CD4-positive, alpha-beta T cell (primary cell): ENCODE measurements around the gene SFXN3. TPM values are rescaled to one million over a fixed set of nuclear protein-coding genes. Genes with fewer than 3 reads are reported as not detected.

ENCODE experiments used
- ATAC-seq: fragments of 200-7000 bp; cut with Tn5 transposase; one replicate; pipeline ENCODE4 v1.10.0; 2022; ENCODE audit warnings: mild to moderate bottlenecking; ENCODE audit not compliant: poor library complexity
- CTCF ChIA-PET: fragments of 350-600 bp; sonication (Branson Sonifier 250); formaldehyde crosslinking; loops from one replicate; lab custom pipeline; 2021; ENCODE audit warnings: antibody characterized with exemption, inconsistent platforms; lab: Charles Lee
- POLR2A ChIA-PET: fragments of 350-600 bp; sonication (Branson Sonifier 250); formaldehyde crosslinking; loops from one replicate; lab custom pipeline; 2021; ENCODE audit warnings: antibody characterized with exemption, inconsistent platforms; lab: Charles Lee
- DNase-seq, 14 experiments: peaks; one replicate each; pipeline ENCODE4 v3.0.0-alpha.2; 2013 to 2020; ENCODE audit warnings: mixed read lengths in 2 of 14
- H3K27ac ChIP-seq, 2 donors: one replicate each; pipeline versions ENCODE4 v1.5.1 to v1.7.0; 2013; ENCODE audit warnings: low read length in 2 of 2, low read depth in 1 of 2, mild to moderate bottlenecking in 1 of 2
- H3K27me3 ChIP-seq, 2 experiments: 1 replicate in 1 of 2; 2 replicates in 1 of 2; pipeline versions ENCODE4 v1.6.1 to v1.7.0; 2013; ENCODE audit warnings: low read length in 2 of 2, control low read depth in 1 of 2, mild to moderate bottlenecking in 1 of 2, moderate library complexity in 1 of 2; ENCODE audit not compliant: insufficient read depth in 2 of 2, control insufficient read depth in 1 of 2
- H3K36me3 ChIP-seq: one replicate; pipeline ENCODE4 v1.6.1; 2013; ENCODE audit warnings: low read length, control low read depth; ENCODE audit not compliant: insufficient read depth
- H3K4me1 ChIP-seq: one replicate; pipeline ENCODE4 v1.6.1; 2013; ENCODE audit warnings: low read length, control low read depth; ENCODE audit not compliant: insufficient read depth
- H3K4me3 ChIP-seq: one replicate; pipeline ENCODE4 v1.5.1; 2013; ENCODE audit warnings: mild to moderate bottlenecking, low read length, moderate library complexity
- H3K9me3 ChIP-seq, 2 experiments: 1 replicate in 1 of 2; 2 replicates in 1 of 2; pipeline versions ENCODE4 v1.6.1 to v1.7.0; 2013; ENCODE audit warnings: low read length in 2 of 2, mild to moderate bottlenecking in 2 of 2, control low read depth in 1 of 2, moderate library complexity in 1 of 2; ENCODE audit not compliant: control insufficient read depth in 1 of 2, insufficient read depth in 1 of 2
- H3K27ac Mint-ChIP-seq: one replicate; pipeline ENCODE4 v1.8.0; 2020; ENCODE audit warnings: mixed read lengths
- H3K27me3 Mint-ChIP-seq: one replicate; pipeline ENCODE4 v1.8.0; 2021; ENCODE audit warnings: mixed read lengths
- H3K36me3 Mint-ChIP-seq: one replicate; pipeline ENCODE4 v1.8.0; 2021; ENCODE audit warnings: low read depth, mixed read lengths
- H3K4me1 Mint-ChIP-seq: one replicate; pipeline ENCODE4 v1.8.0; 2021; ENCODE audit warnings: low read depth, mixed read lengths
- H3K4me3 Mint-ChIP-seq: one replicate; pipeline ENCODE4 v1.8.0; 2020; ENCODE audit warnings: mild to moderate bottlenecking, mixed read lengths
- H3K9me3 Mint-ChIP-seq: one replicate; pipeline ENCODE4 v1.8.0; 2020; ENCODE audit warnings: mixed read lengths
- intact Hi-C, 2 experiments: fragments of 100-400 bp; cut with DNase I in 1 of 2; cut with micrococcal nuclease in 1 of 2; formaldehyde crosslinking; loops; one replicate each; pipeline versions ENCODE4 v1.15.1 to v1.9.0; 2023 to 2025; cut with DNase I, micrococcal nuclease
- total RNA-seq, 174 experiments: library from RNA in 2 of 174; stranded (reverse) in 2 of 174; gene quantifications; one replicate each; pipeline ENCODE4 v1.2.3 and lab custom pipeline; 2021 to 2026
- TF ChIP-seq, protein P1 (sequence below): fragments of 200-600 bp; IDR thresholded peaks from one replicate; pipeline ENCODE4 v1.8.0; 2022; ENCODE audit warnings: antibody characterized with exemption, mild to moderate bottlenecking

Gene SFXN3
- total RNA-seq, 2 experiments from 2014 or later = 43.2 to 48.3 TPM

DNA sequence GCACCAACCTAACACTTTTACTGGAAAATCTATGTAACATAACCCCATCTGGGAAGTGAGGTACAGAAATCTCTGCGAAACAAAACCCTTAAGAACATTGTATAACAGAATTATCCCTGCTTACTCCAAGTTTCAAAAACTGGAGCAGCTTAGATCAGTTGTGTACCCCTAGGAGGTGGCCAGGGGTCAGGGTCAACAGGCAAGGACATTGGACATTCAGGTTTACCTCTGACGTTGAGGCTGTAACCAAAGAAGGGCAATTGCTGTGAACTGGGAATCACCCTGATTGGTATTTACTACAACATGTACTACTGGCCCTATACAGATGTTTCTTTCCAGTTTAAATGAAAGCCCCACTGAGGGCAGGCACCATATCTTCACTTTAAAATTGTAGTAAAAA, 13.1 kb downstream of the SFXN3 start:
- TF ChIP-seq, protein P1, sequence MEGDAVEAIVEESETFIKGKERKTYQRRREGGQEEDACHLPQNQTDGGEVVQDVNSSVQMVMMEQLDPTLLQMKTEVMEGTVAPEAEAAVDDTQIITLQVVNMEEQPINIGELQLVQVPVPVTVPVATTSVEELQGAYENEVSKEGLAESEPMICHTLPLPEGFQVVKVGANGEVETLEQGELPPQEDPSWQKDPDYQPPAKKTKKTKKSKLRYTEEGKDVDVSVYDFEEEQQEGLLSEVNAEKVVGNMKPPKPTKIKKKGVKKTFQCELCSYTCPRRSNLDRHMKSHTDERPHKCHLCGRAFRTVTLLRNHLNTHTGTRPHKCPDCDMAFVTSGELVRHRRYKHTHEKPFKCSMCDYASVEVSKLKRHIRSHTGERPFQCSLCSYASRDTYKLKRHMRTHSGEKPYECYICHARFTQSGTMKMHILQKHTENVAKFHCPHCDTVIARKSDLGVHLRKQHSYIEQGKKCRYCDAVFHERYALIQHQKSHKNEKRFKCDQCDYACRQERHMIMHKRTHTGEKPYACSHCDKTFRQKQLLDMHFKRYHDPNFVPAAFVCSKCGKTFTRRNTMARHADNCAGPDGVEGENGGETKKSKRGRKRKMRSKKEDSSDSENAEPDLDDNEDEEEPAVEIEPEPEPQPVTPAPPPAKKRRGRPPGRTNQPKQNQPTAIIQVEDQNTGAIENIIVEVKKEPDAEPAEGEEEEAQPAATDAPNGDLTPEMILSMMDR = no peak
- Mint-ChIP-seq H3K27me3 (peaks cover 30% of the 10 kb centered on the region), H3K27ac (no peak overlapping the region), H3K4me3 (peak overlapping the region; percentile 0), H3K36me3 (peaks cover 12% of the 10 kb centered on the region), H3K4me1 (peaks cover 35% of the 10 kb centered on the region), H3K9me3 (no peaks in the 10 kb centered on the region)
- ChIA-PET CTCF (interaction anchor here (0.8 to 2.1 kb wide), 3 partner anchors 13 to 98 kb away, joined by 5 to 8 read pairs (median 7); partner anchors contain the start of genes PDZD7 and SFXN3), POLR2A (interaction anchor here (2.1 to 4.9 kb wide), 3 partner anchors 13 to 22 kb away, joined by 21 to 48 read pairs (median 24); partner anchors contain the start of genes KAZALD1, PDZD7 and SFXN3)
- ATAC-seq (no peak), DNase-seq (no peak)
- peaks cover 0 to 12% of the 10 kb centered on the region in 2 experiments for H3K9me3 ChIP-seq
- H3K4me1 ChIP-seq = peaks cover 33% of the 10 kb centered on the region
- intact Hi-C loops = loop anchor here (5.0 to 10.0 kb wide), 3 partner anchors 98 to 1701 kb away; partner anchors contain the start of genes BLOC1S2 (in 1 of the 2) and WBP1L (in 1 of the 2)
- H3K36me3 ChIP-seq = peaks cover 12% of the 10 kb centered on the region
- H3K27ac ChIP-seq = no peak overlapping the region
- no peak overlapping the region for H3K4me3 ChIP-seq
- H3K27me3 ChIP-seq = peaks cover 23 to 27% of the 10 kb centered on the region in 2 experiments

DNA sequence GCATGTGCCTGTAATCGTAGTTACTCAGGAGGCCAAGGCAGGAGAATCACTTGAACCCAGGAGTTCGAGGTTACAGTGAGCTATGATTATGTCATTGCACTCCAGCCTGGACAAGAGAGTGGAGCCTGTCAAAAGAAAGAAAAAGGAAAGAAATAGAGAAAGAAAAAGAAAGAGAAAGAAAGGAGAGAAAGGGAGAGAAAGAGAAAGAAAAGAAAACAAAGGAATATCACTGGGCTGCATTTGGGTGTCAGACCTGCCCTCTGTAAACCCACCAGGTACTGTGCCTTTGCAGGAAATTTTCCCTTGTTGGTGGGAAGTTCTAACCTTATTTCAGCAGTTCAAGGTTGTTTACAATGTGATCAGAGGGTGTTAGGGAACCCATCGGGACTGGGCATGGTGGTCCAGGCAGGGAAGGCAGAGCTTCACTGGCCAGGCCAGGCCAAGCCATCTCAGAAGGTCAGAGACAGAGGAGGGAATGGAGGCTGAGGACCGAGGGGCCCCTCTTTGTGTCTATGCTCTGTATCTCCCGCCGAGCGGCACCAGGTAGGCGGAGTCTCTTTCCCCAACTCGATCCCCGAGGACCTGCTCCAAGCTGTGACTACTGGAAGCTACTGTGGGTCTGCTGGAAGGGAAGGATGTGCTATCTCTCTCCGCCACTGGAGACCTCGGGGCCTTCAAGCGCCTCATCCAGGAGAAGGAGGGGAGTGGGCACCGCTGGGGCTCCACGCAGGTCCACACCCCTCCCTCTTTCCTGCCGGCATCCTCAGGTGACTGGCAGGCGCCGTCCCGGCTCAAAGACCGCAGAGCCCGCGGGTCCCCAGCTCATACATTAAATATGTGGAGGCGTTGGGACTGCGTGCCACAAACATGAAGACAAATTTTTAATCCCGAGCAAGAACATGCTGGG, 15.6 kb downstream of the SFXN3 start:
- H3K9me3 ChIP-seq = peaks cover 0 to 12% of the 10 kb centered on the region in 2 experiments
- CTCF ChIA-PET = interaction anchor here (1.0 to 2.2 kb wide), 4 partner anchors 12 to 19 kb away, joined by 3 to 6 read pairs (median 5); no protein-coding TSS in a partner anchor
- peaks cover 37% of the 10 kb centered on the region for H3K4me1 ChIP-seq
- Mint-ChIP-seq H3K4me1 (peaks cover 35% of the 10 kb centered on the region), H3K27me3 (peaks cover 52% of the 10 kb centered on the region), H3K36me3 (no peaks in the 10 kb centered on the region), H3K27ac (no peak overlapping the region), H3K9me3 (no peaks in the 10 kb centered on the region), H3K4me3 (no peak overlapping the region)
- POLR2A ChIA-PET = interaction anchor here (0.8 kb wide), 1 partner anchor 16 kb away, joined by 3 read pairs; no protein-coding TSS in a partner anchor
- ATAC-seq (no peak), DNase-seq (no peak)
- no peak overlapping the region for H3K4me3 ChIP-seq
- no peaks in the 10 kb centered on the region for H3K36me3 ChIP-seq
- TF ChIP-seq, protein P1 = no peak
- H3K27me3 ChIP-seq = peaks cover 44 to 46% of the 10 kb centered on the region in 2 experiments
- intact Hi-C loops = loop anchor here in 1 of 2 experiments (10.0 kb wide), 2 partner anchors 762 to 1698 kb away; partner anchors contain the start of genes BLOC1S2 and WBP1L
- no peak overlapping the region for H3K27ac ChIP-seq

DNA sequence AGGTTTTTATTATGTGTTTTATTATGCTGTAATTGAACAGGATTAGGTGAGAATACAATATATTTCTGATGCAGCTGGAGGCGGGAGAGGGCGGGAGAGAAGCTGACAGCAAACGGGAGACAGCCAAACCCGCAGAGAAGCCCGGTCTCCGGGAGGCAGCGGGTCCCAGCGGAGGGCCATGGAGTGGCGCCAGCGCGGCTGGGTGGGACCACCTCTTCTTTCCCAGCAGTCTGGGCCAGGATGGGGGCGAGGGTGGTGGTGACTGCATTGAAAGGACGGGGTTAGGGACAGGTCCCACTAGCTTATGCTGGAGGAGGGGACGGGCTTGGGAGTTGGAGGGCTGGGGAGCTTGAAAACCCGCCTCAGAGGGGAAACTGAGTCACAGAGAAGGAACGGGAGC, 16.2 kb downstream of the SFXN3 start:
- no peaks in the 10 kb centered on the region for H3K36me3 ChIP-seq
- Mint-ChIP-seq H3K36me3 (no peaks in the 10 kb centered on the region), H3K27ac (no peak overlapping the region), H3K4me1 (peaks cover 28% of the 10 kb centered on the region), H3K27me3 (peaks cover 52% of the 10 kb centered on the region), H3K9me3 (no peaks in the 10 kb centered on the region), H3K4me3 (no peak overlapping the region)
- H3K4me3 ChIP-seq = no peak overlapping the region
- TF ChIP-seq, protein P1 = no peak
- ATAC-seq = no peak
- peaks cover 0 to 12% of the 10 kb centered on the region in 2 experiments for H3K9me3 ChIP-seq
- intact Hi-C loops = loop anchor here in 1 of 2 experiments (10.0 kb wide), 2 partner anchors 762 to 1698 kb away; partner anchors contain the start of genes BLOC1S2 and WBP1L
- H3K27me3 ChIP-seq = peaks cover 44 to 46% of the 10 kb centered on the region in 2 experiments
- peaks cover 32% of the 10 kb centered on the region for H3K4me1 ChIP-seq
- H3K27ac ChIP-seq = no peak overlapping the region
- DNase-seq = no peak
- ChIA-PET POLR2A (no interaction called here), CTCF (interaction anchor here (1.0 to 2.2 kb wide), 2 partner anchors 13 kb away, joined by 5 to 6 read pairs; no protein-coding TSS in a partner anchor)
